GM12878 (cell line): ENCODE measurements around the gene NAA20. TPM values are rescaled to one million over a fixed set of nuclear protein-coding genes. Genes with fewer than 3 reads are reported as not detected.
A peak's percentile ranks its signal among the peaks of the same experiment; 100 is the strongest.

Experiments
- DPF2 ChIP-seq: fragments of 450-650 bp; IDR thresholded peaks from 2 replicates; pipeline ENCODE4 v1.6.1; 2017; ENCODE audit warnings: mild to moderate bottlenecking
- EGR1 ChIP-seq, 2 experiments: IDR thresholded peaks; 1 replicate in 1 of 2; 2 replicates in 1 of 2; pipeline ENCODE4 v1.6.1; 2011 to 2012; ENCODE audit warnings: low read depth in 2 of 2, low read length in 2 of 2, borderline replicate concordance in 1 of 2, mild to moderate bottlenecking in 1 of 2, moderate library complexity in 1 of 2
- ELK1 ChIP-seq: IDR thresholded peaks from 2 replicates; pipeline ENCODE4 v1.6.1; 2012; ENCODE audit warnings: low read depth, low read length, improper control_type of control experiment
- KLF5 ChIP-seq: fragments of 450-650 bp; IDR thresholded peaks from 2 replicates; pipeline ENCODE4 v1.6.1; 2014; ENCODE audit warnings: mild to moderate bottlenecking; ENCODE audit not compliant: partially characterized antibody
- LARP7 ChIP-seq: fragments of 450-650 bp; IDR thresholded peaks from 2 replicates; pipeline ENCODE4 v1.6.1; 2017; ENCODE audit warnings: mild to moderate bottlenecking
- RELB ChIP-seq: fragments of 450-650 bp; IDR thresholded peaks from 2 replicates; pipeline ENCODE4 v1.6.1; 2017; ENCODE audit warnings: low read depth, mild to moderate bottlenecking, moderate library complexity
- SIN3A ChIP-seq: IDR thresholded peaks from 2 replicates; pipeline ENCODE4 v1.6.1; 2012; ENCODE audit warnings: low read depth, low read length, improper control_type of control experiment
- SMAD5 ChIP-seq: IDR thresholded peaks from 2 replicates; pipeline ENCODE4 v1.6.1; 2016; ENCODE audit warnings: antibody characterized with exemption, low read depth
- STAT1 ChIP-seq: fragments of 450-650 bp; conservative IDR thresholded peaks from 2 replicates; pipeline ENCODE4 v1.6.1; 2014; ENCODE audit warnings: antibody characterized with exemption, mild to moderate bottlenecking
- WRNIP1 ChIP-seq: IDR thresholded peaks from 2 replicates; pipeline ENCODE4 v1.6.1; 2011; ENCODE audit warnings: low read depth, low read length, improper control_type of control experiment, borderline replicate concordance
- ZNF592 ChIP-seq: fragments of 450-650 bp; IDR thresholded peaks from 2 replicates; pipeline ENCODE4 v1.6.1; 2017; ENCODE audit warnings: mild to moderate bottlenecking, moderate library complexity
- polyA plus RNA-seq, 11 experiments: library from polyadenylated mRNA; depleted of rRNA in 4 of 11; unstranded in 6 of 11; stranded (reverse) in 5 of 11; fragments of >200 nt; fragmentation: Nextera tagmentation in 4 of 11; fragmentation: Illumina TruSeq in 1 of 11; extraction: Ambion mirVana in 4 of 11; extraction: Trizol in 1 of 11; gene quantifications; 1 replicate in 1 of 11; 2 replicates in 10 of 11; pipeline versions ENCODE4 v1.2.1 to v1.2.3, GENCODE V29; 2011 to 2016; ENCODE audit warnings: inconsistent platforms in 2 of 11, missing spikeins in 2 of 11, low read depth in 1 of 11
- total RNA-seq, 4 experiments: library from RNA; depleted of rRNA in 3 of 4; stranded (reverse); fragments of >200 nt in 3 of 4; fragmentation: Illumina TruSeq in 1 of 4; extraction: Trizol in 1 of 4; gene quantifications; 2 replicates each; pipeline versions ENCODE4 v1.2.1 to v1.2.3, GENCODE V29; 2013 to 2021
- TF ChIP-seq, protein P1 (sequence below): IDR thresholded peaks from 2 replicates; pipeline ENCODE4 v1.6.1; 2011; ENCODE audit warnings: low read depth, mild to moderate bottlenecking, low read length, moderate library complexity, borderline replicate concordance; ENCODE audit errors: extremely low read depth
- TF ChIP-seq, protein P2 (sequence below): fragments of 450-650 bp; IDR thresholded peaks from 2 replicates; pipeline ENCODE4 v1.6.1; 2017; ENCODE audit warnings: antibody characterized with exemption, mild to moderate bottlenecking, moderate library complexity
- TF ChIP-seq, protein P3 (sequence below): fragments of 450-650 bp; conservative IDR thresholded peaks from 2 replicates; pipeline ENCODE4 v1.6.1; 2017; ENCODE audit warnings: mild to moderate bottlenecking, moderate library complexity

NAA20 gene
- total and polyA plus RNA-seq, 10 of the 15 experiments (the other 5 are each of a cell fraction or from before 2014, with no cell fraction given): 48.3 to 366 (median 89.1) TPM

DNA sequence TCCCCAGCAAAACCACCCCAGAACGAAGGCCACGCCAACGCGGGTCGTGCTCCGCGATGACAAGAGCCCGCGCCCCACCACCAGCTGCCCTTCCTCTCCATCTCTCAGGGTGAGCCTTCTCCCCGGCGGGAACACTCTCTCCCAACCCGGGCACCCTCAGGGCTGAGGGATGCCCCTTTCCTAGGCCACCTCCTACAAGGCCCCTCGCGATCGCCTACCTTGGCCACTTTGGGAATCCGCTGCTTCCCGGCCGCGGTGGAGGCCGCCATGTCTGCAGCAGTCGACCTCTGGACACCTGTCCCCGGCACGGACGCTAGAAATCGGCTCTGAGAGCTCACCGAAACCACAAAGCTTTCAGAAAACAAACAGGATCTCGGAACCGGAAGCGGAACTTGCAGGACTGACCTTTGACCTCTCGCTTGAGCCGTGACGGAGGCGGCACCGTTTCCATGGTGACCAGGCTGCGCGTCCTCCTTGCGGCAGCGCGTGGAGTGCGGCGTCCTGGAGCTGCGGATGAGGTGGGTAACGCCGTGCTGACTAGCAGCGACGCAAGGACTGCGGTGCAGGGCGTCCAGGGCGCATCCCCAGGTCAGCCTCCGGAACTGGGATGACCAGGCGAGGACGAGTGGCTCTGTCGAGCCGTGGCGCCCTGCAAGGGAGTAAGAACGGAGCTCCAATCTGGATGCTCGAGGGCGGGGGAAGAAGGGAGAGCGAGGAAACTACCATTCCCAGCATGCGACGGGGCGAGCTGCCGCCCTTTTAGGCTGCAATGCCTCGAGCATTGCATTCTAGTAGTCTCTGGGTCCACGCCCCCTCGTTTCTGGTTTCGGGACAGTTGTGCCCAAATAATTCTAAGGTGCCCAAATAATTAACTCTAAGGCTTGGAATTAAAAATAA lies 35.2 kb downstream of the NAA20 start, which contains the start of the genes CFAP61 and CRNKL1 (continued):
- TF ChIP-seq RELB: peak; percentile 68
- no peak for TF ChIP-seq ZNF592
- peak; percentile 32 for TF ChIP-seq KLF5
- peak; percentile 98 for TF ChIP-seq SIN3A
- no peak for TF ChIP-seq STAT1
- TF ChIP-seq WRNIP1: 0 out of 2 replicates have a peak, but pooled peaks have one; percentile 27
- TF ChIP-seq ELK1: peak; percentile 80
- TF ChIP-seq, protein P1, sequence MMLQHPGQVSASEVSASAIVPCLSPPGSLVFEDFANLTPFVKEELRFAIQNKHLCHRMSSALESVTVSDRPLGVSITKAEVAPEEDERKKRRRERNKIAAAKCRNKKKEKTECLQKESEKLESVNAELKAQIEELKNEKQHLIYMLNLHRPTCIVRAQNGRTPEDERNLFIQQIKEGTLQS: no peak
- TF ChIP-seq SMAD5: peak; percentile 65; the same call in 1 of the 2 replicates
- TF ChIP-seq EGR1 (IDR thresholded peaks at IDR 0.05; ENCODE audit: borderline replicate concordance in 1 of 2, low read depth in 2 of 2, low read length in 2 of 2): peak; percentile 25 to 77
- TF ChIP-seq, protein P2, sequence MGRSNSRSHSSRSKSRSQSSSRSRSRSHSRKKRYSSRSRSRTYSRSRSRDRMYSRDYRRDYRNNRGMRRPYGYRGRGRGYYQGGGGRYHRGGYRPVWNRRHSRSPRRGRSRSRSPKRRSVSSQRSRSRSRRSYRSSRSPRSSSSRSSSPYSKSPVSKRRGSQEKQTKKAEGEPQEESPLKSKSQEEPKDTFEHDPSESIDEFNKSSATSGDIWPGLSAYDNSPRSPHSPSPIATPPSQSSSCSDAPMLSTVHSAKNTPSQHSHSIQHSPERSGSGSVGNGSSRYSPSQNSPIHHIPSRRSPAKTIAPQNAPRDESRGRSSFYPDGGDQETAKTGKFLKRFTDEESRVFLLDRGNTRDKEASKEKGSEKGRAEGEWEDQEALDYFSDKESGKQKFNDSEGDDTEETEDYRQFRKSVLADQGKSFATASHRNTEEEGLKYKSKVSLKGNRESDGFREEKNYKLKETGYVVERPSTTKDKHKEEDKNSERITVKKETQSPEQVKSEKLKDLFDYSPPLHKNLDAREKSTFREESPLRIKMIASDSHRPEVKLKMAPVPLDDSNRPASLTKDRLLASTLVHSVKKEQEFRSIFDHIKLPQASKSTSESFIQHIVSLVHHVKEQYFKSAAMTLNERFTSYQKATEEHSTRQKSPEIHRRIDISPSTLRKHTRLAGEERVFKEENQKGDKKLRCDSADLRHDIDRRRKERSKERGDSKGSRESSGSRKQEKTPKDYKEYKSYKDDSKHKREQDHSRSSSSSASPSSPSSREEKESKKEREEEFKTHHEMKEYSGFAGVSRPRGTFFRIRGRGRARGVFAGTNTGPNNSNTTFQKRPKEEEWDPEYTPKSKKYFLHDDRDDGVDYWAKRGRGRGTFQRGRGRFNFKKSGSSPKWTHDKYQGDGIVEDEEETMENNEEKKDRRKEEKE: no peak
- peak; percentile 53; the same call in 1 of the 2 replicates for TF ChIP-seq LARP7
- TF ChIP-seq, protein P3, sequence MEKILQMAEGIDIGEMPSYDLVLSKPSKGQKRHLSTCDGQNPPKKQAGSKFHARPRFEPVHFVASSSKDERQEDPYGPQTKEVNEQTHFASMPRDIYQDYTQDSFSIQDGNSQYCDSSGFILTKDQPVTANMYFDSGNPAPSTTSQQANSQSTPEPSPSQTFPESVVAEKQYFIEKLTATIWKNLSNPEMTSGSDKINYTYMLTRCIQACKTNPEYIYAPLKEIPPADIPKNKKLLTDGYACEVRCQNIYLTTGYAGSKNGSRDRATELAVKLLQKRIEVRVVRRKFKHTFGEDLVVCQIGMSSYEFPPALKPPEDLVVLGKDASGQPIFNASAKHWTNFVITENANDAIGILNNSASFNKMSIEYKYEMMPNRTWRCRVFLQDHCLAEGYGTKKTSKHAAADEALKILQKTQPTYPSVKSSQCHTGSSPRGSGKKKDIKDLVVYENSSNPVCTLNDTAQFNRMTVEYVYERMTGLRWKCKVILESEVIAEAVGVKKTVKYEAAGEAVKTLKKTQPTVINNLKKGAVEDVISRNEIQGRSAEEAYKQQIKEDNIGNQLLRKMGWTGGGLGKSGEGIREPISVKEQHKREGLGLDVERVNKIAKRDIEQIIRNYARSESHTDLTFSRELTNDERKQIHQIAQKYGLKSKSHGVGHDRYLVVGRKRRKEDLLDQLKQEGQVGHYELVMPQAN: peak; percentile 100
- TF ChIP-seq DPF2: peak; percentile 54; the same call in 1 of the 2 replicates
